Liver (tissue), 9 donors: ENCODE data around the gene ETFBKMT. TPM values are rescaled to one million over a fixed set of nuclear protein-coding genes. Genes with fewer than 3 reads are reported as not detected.

ENCODE experiments used
- DNase-seq: peaks from one replicate; pipeline ENCODE4 v3.0.0-alpha.2; 2017; ENCODE audit warnings: low spot score
- H3K27ac ChIP-seq, 2 donors: one replicate each; pipeline ENCODE4 v1.7.0; 2013; ENCODE audit warnings: inconsistent platforms in 2 of 2, low read length in 2 of 2, control low read depth in 1 of 2, low read depth in 1 of 2, mild to moderate bottlenecking in 1 of 2
- H3K27me3 ChIP-seq, 4 donors: one replicate each; pipeline versions ENCODE4 v1.6.1 to v1.7.0; 2013; ENCODE audit warnings: low read length in 3 of 4, inconsistent platforms in 1 of 4, mild to moderate bottlenecking in 1 of 4, moderate library complexity in 1 of 4; ENCODE audit not compliant: control insufficient read depth in 4 of 4, insufficient read depth in 4 of 4
- H3K36me3 ChIP-seq, 4 donors: one replicate each; pipeline versions ENCODE4 v1.6.1 to v1.7.0; 2013; ENCODE audit warnings: low read length in 3 of 4, mild to moderate bottlenecking in 3 of 4, low read depth in 1 of 4, moderate library complexity in 1 of 4; ENCODE audit not compliant: control insufficient read depth in 4 of 4, insufficient read depth in 3 of 4
- H3K4me1 ChIP-seq, 4 donors: one replicate each; pipeline versions ENCODE4 v1.6.1 to v1.7.0; 2013; ENCODE audit warnings: low read length in 3 of 4, mild to moderate bottlenecking in 3 of 4, moderate library complexity in 1 of 4; ENCODE audit not compliant: control insufficient read depth in 4 of 4, insufficient read depth in 4 of 4
- H3K4me3 ChIP-seq, 3 donors: one replicate each; pipeline versions ENCODE4 v1.6.1 to v1.7.0; 2013; ENCODE audit warnings: low read length in 3 of 3, control low read depth in 1 of 3, low read depth in 1 of 3, mild to moderate bottlenecking in 1 of 3
- H3K9ac ChIP-seq, 2 donors: one replicate each; pipeline ENCODE4 v1.7.0; 2013; ENCODE audit warnings: low read length in 2 of 2, mild to moderate bottlenecking in 2 of 2, moderate library complexity in 2 of 2, control low read depth in 1 of 2, low read depth in 1 of 2
- H3K9me3 ChIP-seq, 4 donors: one replicate each; pipeline versions ENCODE4 v1.6.1 to v1.7.0; 2013; ENCODE audit warnings: low read length in 3 of 4; ENCODE audit not compliant: control insufficient read depth in 4 of 4
- ATF3 ChIP-seq: IDR thresholded peaks from 2 replicates; pipeline ENCODE4 v1.6.1; 2016; ENCODE audit warnings: antibody characterized with exemption
- CTCF ChIP-seq: fragments of 150-350 bp; IDR thresholded peaks from 2 replicates; pipeline ENCODE4 v1.5.1; 2017; ENCODE audit warnings: improper control_type of control experiment, low read depth, low read length; ENCODE audit not compliant: missing input control
- EGR1 ChIP-seq, 2 donors: IDR thresholded peaks; 2 replicates each; pipeline ENCODE4 v1.6.1; 2016 to 2018; ENCODE audit warnings: antibody characterized with exemption in 2 of 2, low read depth in 2 of 2
- FOXA2 ChIP-seq: IDR thresholded peaks from 2 replicates; pipeline ENCODE4 v1.6.1; 2016; ENCODE audit warnings: antibody characterized with exemption
- GABPA ChIP-seq, 2 donors: IDR thresholded peaks in 1 of 2; conservative IDR thresholded peaks in 1 of 2; 2 replicates each; pipeline ENCODE4 v1.6.1; 2016; ENCODE audit warnings: antibody characterized with exemption in 2 of 2, mild to moderate bottlenecking in 1 of 2, moderate library complexity in 1 of 2
- HNF4A ChIP-seq, 2 donors: conservative IDR thresholded peaks; 2 replicates each; pipeline ENCODE4 v1.6.1; 2016; ENCODE audit warnings: antibody characterized with exemption in 2 of 2, mild to moderate bottlenecking in 2 of 2
- HNF4G ChIP-seq: IDR thresholded peaks from 2 replicates; pipeline ENCODE4 v1.6.1; 2016; ENCODE audit warnings: antibody characterized with exemption
- JUND ChIP-seq, 2 donors: IDR thresholded peaks; 2 replicates each; pipeline ENCODE4 v1.6.1; 2016; ENCODE audit warnings: antibody characterized with exemption in 2 of 2
- MAX ChIP-seq: IDR thresholded peaks from 2 replicates; pipeline ENCODE4 v1.6.1; 2016; ENCODE audit warnings: antibody characterized with exemption
- NR2F2 ChIP-seq: IDR thresholded peaks from 2 replicates; pipeline ENCODE4 v1.6.1; 2016; ENCODE audit warnings: antibody characterized with exemption
- RAD21 ChIP-seq, 2 donors: IDR thresholded peaks; 2 replicates each; pipeline ENCODE4 v1.6.1; 2016; ENCODE audit warnings: antibody characterized with exemption in 2 of 2, mild to moderate bottlenecking in 2 of 2
- REST ChIP-seq: IDR thresholded peaks from 2 replicates; pipeline ENCODE4 v1.6.1; 2016; ENCODE audit warnings: antibody characterized with exemption, mild to moderate bottlenecking
- RXRA ChIP-seq, 2 donors: IDR thresholded peaks; 2 replicates each; pipeline ENCODE4 v1.6.1; 2017 to 2018; ENCODE audit warnings: antibody characterized with exemption in 2 of 2, mild to moderate bottlenecking in 1 of 2
- SP1 ChIP-seq: IDR thresholded peaks from 2 replicates; pipeline ENCODE4 v1.6.1; 2018; ENCODE audit warnings: antibody characterized with exemption, mild to moderate bottlenecking
- TAF1 ChIP-seq: conservative IDR thresholded peaks from 2 replicates; pipeline ENCODE4 v1.6.1; 2016; ENCODE audit warnings: antibody characterized with exemption, mild to moderate bottlenecking
- YY1 ChIP-seq: IDR thresholded peaks from 2 replicates; pipeline ENCODE4 v1.6.1; 2016; ENCODE audit warnings: antibody characterized with exemption, mild to moderate bottlenecking
- WGBS: extraction: QIAGEN DNeasy Blood & Tissue Kit; methylation state at CpG from one replicate; pipeline ENCODE4 v1.1.7; 2013; 5-methylcytosine and 5-hydroxymethylcytosine counted together
- polyA plus RNA-seq, 2 donors: library from polyadenylated mRNA; stranded (reverse) in 1 of 2; unstranded in 1 of 2; fragments of 200-250 nt in 1 of 2; fragments of >200 nt in 1 of 2; fragmentation: Nextera tagmentation in 1 of 2; extraction: Ambion mirVana in 1 of 2; gene quantifications; one replicate each; pipeline versions ENCODE4 v1.2.1 to v1.2.3, GENCODE V29; 2013 to 2015
- total RNA-seq, 2 donors: library from RNA; depleted of rRNA; stranded (reverse); fragments of >200 nt; gene quantifications; one replicate each; pipeline ENCODE4 v1.2.3, GENCODE V29; 2014
- donor health status: healthy.
- donor health status: healthy.
- donor health status: healthy.
- donor health status: healthy.
- donor health status: healthy.

The ETFBKMT gene
- total and polyA plus RNA-seq, 4 donors, result 1.9 to 4.8 (median 4.5) TPM

- Histone ChIP-seq H3K9me3 (no peaks in the 10 kb centered on the region), H3K4me3 (no peak overlapping the region), H3K4me1 (no peaks in the 10 kb centered on the region), H3K27me3 (no peaks in the 10 kb centered on the region), H3K27ac (no peak overlapping the region), H3K36me3 (no peaks in the 10 kb centered on the region), H3K9ac (no peak overlapping the region)
- TF ChIP-seq HNF4G (no peak), REST (no peak), RXRA (IDR thresholded peaks at IDR 0.05) (no peak), TAF1 (no peak), FOXA2 (no peak), EGR1 (IDR thresholded peaks at IDR 0.05; ENCODE audit: low read depth in 2 of 2) (no peak), JUND (IDR thresholded peaks at IDR 0.05) (no peak), SP1 (no peak), YY1 (no peak)
- WGBS, result 82% methylated on average over 8 of the region's 8 CpGs
- DNase-seq, result no peak
Measured at GRCh38 chr12:31644536-31644935, 15.0 kb upstream of the ETFBKMT start.

GRCh38 chr12:31645924-31646323 is 13.6 kb upstream of the ETFBKMT start:
- DNase-seq, result no peak
- 69% methylated on average over 5 of the region's 5 CpGs for WGBS
- Histone ChIP-seq H3K4me1 (no peaks in the 10 kb centered on the region), H3K4me3 (no peak overlapping the region), H3K27me3 (no peaks in the 10 kb centered on the region), H3K9me3 (no peaks in the 10 kb centered on the region), H3K27ac (no peak overlapping the region), H3K9ac (no peak overlapping the region), H3K36me3 (no peaks in the 10 kb centered on the region)
- TF ChIP-seq RAD21 (IDR thresholded peaks at IDR 0.05), result no peak
- TF ChIP-seq MAX, result no peak
- no peak for TF ChIP-seq CTCF
- TF ChIP-seq YY1, result no peak
- no peak for TF ChIP-seq JUND (IDR thresholded peaks at IDR 0.05)
- TF ChIP-seq TAF1, result no peak
- TF ChIP-seq FOXA2, result no peak
- TF ChIP-seq HNF4A (conservative IDR thresholded peaks at IDR 0.05), result no peak
- TF ChIP-seq NR2F2, result no peak
- TF ChIP-seq SP1, result no peak
- no peak for TF ChIP-seq ATF3
- TF ChIP-seq GABPA (IDR thresholded peaks at IDR 0.05 in 1 of 2, conservative IDR thresholded peaks at IDR 0.05 in 1 of 2), result no peak
- no peak for TF ChIP-seq RXRA (IDR thresholded peaks at IDR 0.05)
- no peak for TF ChIP-seq HNF4G
